ENCODE measurements around the gene TBC1D14. TPM values are rescaled to one million over a fixed set of nuclear protein-coding genes. Genes with fewer than 3 reads are reported as not detected.

The TBC1D14 gene
- total RNA-seq, 2 experiments from 2014 or later, result 38.4 to 44.1 TPM

- no peaks in the 10 kb centered on the region for H3K79me2 ChIP-seq (ENCODE audit: insufficient read depth, low read depth, low read length)
- intact Hi-C loops (cut with micrococcal nuclease; ENCODE audit: unreplicated experiment), result no loop called here
These were observed 20.4 kb upstream of the TBC1D14 start for GRCh38 chr4:6889101-6889735.

GRCh38 chr4:6889736-6890324 lies 19.8 kb upstream of the TBC1D14 start:
- H4K20me1 ChIP-seq (ENCODE audit: insufficient read depth, low read length), result no peaks in the 10 kb centered on the region

More at GRCh38 chr4:6889101-6889735, 20.4 kb upstream of the TBC1D14 start:
- no TSS peak for BruUV-seq (replicated peaks)
- no peaks in the 10 kb centered on the region for H3K9me2 ChIP-seq (ENCODE audit: insufficient read depth, low read length)
- peaks cover 10% of the 10 kb centered on the region for H3K9me3 ChIP-seq (ENCODE audit: low read length)
- no peak for TF ChIP-seq CTCF (conservative IDR thresholded peaks at IDR 0.05; ENCODE audit: low read length)
- no peak for TF ChIP-seq EZH2phosphoT487 (IDR thresholded peaks at IDR 0.05; ENCODE audit: borderline replicate concordance, low read depth, low read length)
- no peaks in the 10 kb centered on the region for H3K4me1 ChIP-seq (ENCODE audit: insufficient read depth, low read length, poor library complexity, severe bottlenecking)
- no peak for DNase-seq (ENCODE audit: low spot score)
- no peak overlapping the region for H3K4me2 ChIP-seq (ENCODE audit: low read length)
- H2AFZ ChIP-seq (ENCODE audit: low read length), result no peak overlapping the region
- CTCF ChIA-PET (ENCODE audit: unreplicated experiment), result interaction anchor here (0.6 kb wide), 1 partner anchor 17 kb away, joined by 4 read pairs; no protein-coding TSS in a partner anchor
- H3K36me3 ChIP-seq (ENCODE audit: insufficient read depth, low read length), result no peaks in the 10 kb centered on the region
- no peak overlapping the region for H3K27ac ChIP-seq (ENCODE audit: low read depth, low read length, poor library complexity, severe bottlenecking)
- H4K20me1 ChIP-seq (ENCODE audit: insufficient read depth, low read length), result no peaks in the 10 kb centered on the region
- POLR2A ChIA-PET, result no interaction called here
- no peak overlapping the region for H3K4me3 ChIP-seq (ENCODE audit: low read depth, low read length, poor library complexity, severe bottlenecking)

More at GRCh38 chr4:6889736-6890324, 19.8 kb upstream of the TBC1D14 start:
- H3K9me3 ChIP-seq (ENCODE audit: low read length), result peaks cover 10% of the 10 kb centered on the region
- no peak overlapping the region for H2AFZ ChIP-seq (ENCODE audit: low read length)
- no peak overlapping the region for H3K27ac ChIP-seq (ENCODE audit: low read depth, low read length, poor library complexity, severe bottlenecking)
- CTCF ChIA-PET (ENCODE audit: unreplicated experiment), result interaction anchor here (0.6 kb wide), 1 partner anchor 17 kb away, joined by 4 read pairs; no protein-coding TSS in a partner anchor
- no peaks in the 10 kb centered on the region for H3K4me1 ChIP-seq (ENCODE audit: insufficient read depth, low read length, poor library complexity, severe bottlenecking)
- H3K9me2 ChIP-seq (ENCODE audit: insufficient read depth, low read length), result no peaks in the 10 kb centered on the region
- TF ChIP-seq EZH2phosphoT487 (IDR thresholded peaks at IDR 0.05; ENCODE audit: borderline replicate concordance, low read depth, low read length), result no peak
- TF ChIP-seq CTCF (conservative IDR thresholded peaks at IDR 0.05; ENCODE audit: low read length), result no peak
- no peak overlapping the region for H3K4me3 ChIP-seq (ENCODE audit: low read depth, low read length, poor library complexity, severe bottlenecking)
- H3K4me2 ChIP-seq (ENCODE audit: low read length), result no peak overlapping the region
- no peak for DNase-seq (ENCODE audit: low spot score)
- intact Hi-C loops (cut with micrococcal nuclease; ENCODE audit: unreplicated experiment), result no loop called here
- H3K36me3 ChIP-seq (ENCODE audit: insufficient read depth, low read length), result no peaks in the 10 kb centered on the region
- H3K79me2 ChIP-seq (ENCODE audit: insufficient read depth, low read depth, low read length), result no peaks in the 10 kb centered on the region
- POLR2A ChIA-PET, result no interaction called here
- BruUV-seq (replicated peaks), result no TSS peak
